Measurements from ENCODE around the gene ZNF200. TPM values are rescaled to one million over a fixed set of nuclear protein-coding genes. Genes with fewer than 3 reads are reported as not detected.
"Not testable (repeated sequence)": the region's sequence is repeated elsewhere in the genome, so short reads cannot be mapped to it uniquely, and the experiment has no call there.

Gene ZNF200
- total RNA-seq, 1 experiment from 2014 or later: 8.8 TPM

GRCh38 chr16:3198334-3199072 lies 36.5 kb downstream of the ZNF200 start:
- Histone ChIP-seq H3K9me2 (ENCODE audit: insufficient read depth) (no peaks in the 10 kb centered on the region), H3K79me2 (ENCODE audit: insufficient read depth, low read length) (no peaks in the 10 kb centered on the region), H3K27me3 (ENCODE audit: insufficient read depth, low read length) (peaks cover 6% of the 10 kb centered on the region; the same call in 1 of the 2 replicates), H3K4me2 (ENCODE audit: low read length) (no peak overlapping the region), H3K27ac (ENCODE audit: low read depth, low read length) (no peak overlapping the region), H4K20me1 (ENCODE audit: insufficient read depth) (no peaks in the 10 kb centered on the region), H3K4me1 (ENCODE audit: control insufficient read depth in 1 of 2, insufficient read depth in 2 of 2, low read length in 2 of 2) (no peaks in the 10 kb centered on the region), H2AFZ (ENCODE audit: low read depth, low read length, poor library complexity, severe bottlenecking) (no peak overlapping the region), H3K9ac (ENCODE audit: low read length) (no peak overlapping the region), H3K9me3 (ENCODE audit: control insufficient read depth in 1 of 2, insufficient read depth in 1 of 2, low read depth in 1 of 2, low read length in 2 of 2) (no peaks in the 10 kb centered on the region), H3K4me3 (replicated peaks in 1 of 2; ENCODE audit: low read depth in 1 of 2, low read length in 2 of 2) (no peak overlapping the region), H3K36me3 (ENCODE audit: control insufficient read depth in 1 of 2, insufficient read depth in 2 of 2, low read length in 2 of 2) (no peaks in the 10 kb centered on the region)
- no TSS peak for BruUV-seq (replicated peaks)
- POLR2A ChIA-PET: interaction anchor here (1.0 kb wide), 1 partner anchor 48 kb away, joined by 3 read pairs; no protein-coding TSS in a partner anchor
- RAD21 ChIA-PET (ENCODE audit: low non-redundant PET in 1 of 2, low total read pairs in 2 of 2, uncharacterized antibody in 2 of 2, unreplicated experiment in 2 of 2): no interaction called here
- intact Hi-C loops (cut with micrococcal nuclease): no loop called here
- CTCF ChIA-PET: no interaction called here
- DNase-seq (ENCODE audit: low read depth, low spot score) (no peak), ATAC-seq (no peak)
- TF ChIP-seq ZFX (IDR thresholded peaks at IDR 0.05): no peak
- no peak for TF ChIP-seq CEBPB (IDR thresholded peaks at IDR 0.05; ENCODE audit: low read depth)
- TF ChIP-seq EGR1 (IDR thresholded peaks at IDR 0.05; ENCODE audit: low read depth): no peak
- no peak for TF ChIP-seq POLR2AphosphoS5 (IDR thresholded peaks at IDR 0.05; ENCODE audit: low read depth, low read length)
- TF ChIP-seq, protein P1, sequence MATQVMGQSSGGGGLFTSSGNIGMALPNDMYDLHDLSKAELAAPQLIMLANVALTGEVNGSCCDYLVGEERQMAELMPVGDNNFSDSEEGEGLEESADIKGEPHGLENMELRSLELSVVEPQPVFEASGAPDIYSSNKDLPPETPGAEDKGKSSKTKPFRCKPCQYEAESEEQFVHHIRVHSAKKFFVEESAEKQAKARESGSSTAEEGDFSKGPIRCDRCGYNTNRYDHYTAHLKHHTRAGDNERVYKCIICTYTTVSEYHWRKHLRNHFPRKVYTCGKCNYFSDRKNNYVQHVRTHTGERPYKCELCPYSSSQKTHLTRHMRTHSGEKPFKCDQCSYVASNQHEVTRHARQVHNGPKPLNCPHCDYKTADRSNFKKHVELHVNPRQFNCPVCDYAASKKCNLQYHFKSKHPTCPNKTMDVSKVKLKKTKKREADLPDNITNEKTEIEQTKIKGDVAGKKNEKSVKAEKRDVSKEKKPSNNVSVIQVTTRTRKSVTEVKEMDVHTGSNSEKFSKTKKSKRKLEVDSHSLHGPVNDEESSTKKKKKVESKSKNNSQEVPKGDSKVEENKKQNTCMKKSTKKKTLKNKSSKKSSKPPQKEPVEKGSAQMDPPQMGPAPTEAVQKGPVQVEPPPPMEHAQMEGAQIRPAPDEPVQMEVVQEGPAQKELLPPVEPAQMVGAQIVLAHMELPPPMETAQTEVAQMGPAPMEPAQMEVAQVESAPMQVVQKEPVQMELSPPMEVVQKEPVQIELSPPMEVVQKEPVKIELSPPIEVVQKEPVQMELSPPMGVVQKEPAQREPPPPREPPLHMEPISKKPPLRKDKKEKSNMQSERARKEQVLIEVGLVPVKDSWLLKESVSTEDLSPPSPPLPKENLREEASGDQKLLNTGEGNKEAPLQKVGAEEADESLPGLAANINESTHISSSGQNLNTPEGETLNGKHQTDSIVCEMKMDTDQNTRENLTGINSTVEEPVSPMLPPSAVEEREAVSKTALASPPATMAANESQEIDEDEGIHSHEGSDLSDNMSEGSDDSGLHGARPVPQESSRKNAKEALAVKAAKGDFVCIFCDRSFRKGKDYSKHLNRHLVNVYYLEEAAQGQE (IDR thresholded peaks at IDR 0.05; ENCODE audit: low read depth): no peak
- TF ChIP-seq POLR2A (IDR thresholded peaks at IDR 0.05; ENCODE audit: borderline replicate concordance, extremely low read depth, insufficient read depth, insufficient read length): no peak

DNA sequence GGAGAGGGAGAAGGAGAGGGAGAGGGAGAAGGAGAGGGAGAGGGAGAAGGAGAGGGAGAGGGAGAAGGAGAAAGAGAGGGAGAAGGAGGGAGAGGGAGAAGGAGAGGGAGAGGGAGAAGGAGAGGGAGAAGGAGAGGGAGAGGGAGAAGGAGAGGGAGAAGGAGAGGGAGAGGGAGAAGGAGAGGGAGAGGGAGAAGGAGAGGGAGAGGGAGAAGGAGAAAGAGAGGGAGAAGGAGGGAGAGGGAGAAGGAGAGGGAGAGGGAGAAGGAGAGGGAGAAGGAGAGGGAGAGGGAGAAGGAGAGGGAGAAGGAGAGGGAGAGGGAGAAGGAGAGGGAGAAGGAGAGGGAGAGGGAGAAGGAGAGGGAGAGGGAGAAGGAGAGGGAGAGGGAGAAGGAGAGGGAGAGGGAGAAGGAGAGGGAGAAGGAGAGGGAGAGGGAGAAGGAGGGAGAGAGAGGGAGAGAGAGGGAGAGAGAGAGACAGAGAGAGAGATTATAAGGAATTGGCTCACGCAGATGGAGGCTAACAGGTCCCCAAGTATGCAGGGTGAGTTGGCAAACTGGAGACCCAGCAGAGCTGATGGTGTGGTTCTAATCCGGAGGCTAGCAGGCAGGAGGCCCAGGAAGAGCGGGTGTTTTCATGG lies 37.1 kb downstream of the ZNF200 start:
- POLR2A ChIA-PET: not testable (repeated sequence)

More for the DNA sequence above, 37.1 kb downstream of the ZNF200 start:
- DNase-seq (ENCODE audit: low read depth, low spot score); H3K36me3 ChIP-seq (ENCODE audit: control insufficient read depth in 1 of 2, insufficient read depth in 2 of 2, low read length in 2 of 2); RAD21 ChIA-PET (ENCODE audit: low non-redundant PET in 1 of 2, low total read pairs in 2 of 2, uncharacterized antibody in 2 of 2, unreplicated experiment in 2 of 2); H2AFZ ChIP-seq (ENCODE audit: low read depth, low read length, poor library complexity, severe bottlenecking); H3K4me2 ChIP-seq (ENCODE audit: low read length); intact Hi-C loops (cut with micrococcal nuclease); H3K79me2 ChIP-seq (ENCODE audit: insufficient read depth, low read length); H3K27ac ChIP-seq (ENCODE audit: low read depth, low read length); H3K9me2 ChIP-seq (ENCODE audit: insufficient read depth); H3K27me3 ChIP-seq (ENCODE audit: insufficient read depth, low read length); H3K4me3 ChIP-seq (replicated peaks in 1 of 2; ENCODE audit: low read depth in 1 of 2, low read length in 2 of 2); H3K4me1 ChIP-seq (ENCODE audit: control insufficient read depth in 1 of 2, insufficient read depth in 2 of 2, low read length in 2 of 2); ATAC-seq; CTCF ChIA-PET; H3K9ac ChIP-seq (ENCODE audit: low read length); H3K9me3 ChIP-seq (ENCODE audit: control insufficient read depth in 1 of 2, insufficient read depth in 1 of 2, low read depth in 1 of 2, low read length in 2 of 2); BruUV-seq (replicated peaks); H4K20me1 ChIP-seq (ENCODE audit: insufficient read depth): not testable (repeated sequence)
